NCI-H1694 (cell line): ENCODE data around the gene KIF13A.
A peak's percentile ranks its signal among the peaks of the same experiment; 100 is the strongest.
"Not testable (repeated sequence)": the region's sequence is repeated elsewhere in the genome, so short reads cannot be mapped to it uniquely, and the experiment has no call there.

Experiments used
- DNase-seq: peaks from one replicate; lab custom pipeline; 2025; lab: John Stamatoyannopoulos, UW

The KIF13A gene

GRCh38 chr6:17987447-17987696 is at the start of gene KIF13A:
Gene KIF13A (minus strand): TSS chr6:17987635. CDS start chr6:17987463, 172 bp downstream.
- no peak for DNase-seq

- DNase-seq = no peak
Observed at GRCh38 chr6:18036781-18037180, 49.3 kb upstream of the KIF13A start.

- no peak for DNase-seq
Observed at GRCh38 chr6:18035330-18035854, 48.0 kb upstream of the KIF13A start.

GRCh38 chr6:18034798-18035202 is 47.4 kb upstream of the KIF13A start:
- DNase-seq = no peak

- DNase-seq = no peak
Observed at GRCh38 chr6:18031680-18032256, 44.3 kb upstream of the KIF13A start.

GRCh38 chr6:18031189-18031588 is 43.8 kb upstream of the KIF13A start:
- no peak for DNase-seq

- no peak for DNase-seq
Observed at GRCh38 chr6:18028332-18028731, 40.9 kb upstream of the KIF13A start.

- no peak for DNase-seq
Observed at GRCh38 chr6:18025596-18025995, 38.2 kb upstream of the KIF13A start.

GRCh38 chr6:18024876-18025275 is 37.4 kb upstream of the KIF13A start:
- DNase-seq = no peak

GRCh38 chr6:18023891-18024290 is 36.5 kb upstream of the KIF13A start:
- DNase-seq = no peak

GRCh38 chr6:18022398-18023231 is 35.2 kb upstream of the KIF13A start:
- peak; percentile 34 for DNase-seq

GRCh38 chr6:18021166-18021850 is 33.9 kb upstream of the KIF13A start:
- DNase-seq = no peak

GRCh38 chr6:18020545-18020944 is 33.1 kb upstream of the KIF13A start:
- DNase-seq = not testable (repeated sequence)

- DNase-seq = no peak
Observed at GRCh38 chr6:18019539-18020534, 32.4 kb upstream of the KIF13A start.

- not testable (repeated sequence) for DNase-seq
Observed at GRCh38 chr6:18019133-18019532, 31.7 kb upstream of the KIF13A start.

GRCh38 chr6:18016698-18017097 is 29.3 kb upstream of the KIF13A start:
- DNase-seq = no peak

GRCh38 chr6:18016133-18016532 is 28.7 kb upstream of the KIF13A start:
- DNase-seq = no peak

- no peak for DNase-seq
Observed at GRCh38 chr6:18011287-18011686, 23.9 kb upstream of the KIF13A start.

- not testable (repeated sequence) for DNase-seq
Observed at GRCh38 chr6:18010540-18010939, 23.1 kb upstream of the KIF13A start.

- DNase-seq = no peak
Observed at GRCh38 chr6:18004256-18004985, 17.0 kb upstream of the KIF13A start.

GRCh38 chr6:17999425-17999824 is 12.0 kb upstream of the KIF13A start:
- DNase-seq = no peak
